Stimulated activated CD4-positive, alpha-beta T cell treated with anti-CD3 and anti-CD28 coated beads, TNF-alpha, amount 100 ng/mL, for 4 hours (primary cell): ENCODE data around the gene STAT5A.
"Not testable (repeated sequence)": the region's sequence is repeated elsewhere in the genome, so short reads cannot be mapped to it uniquely, and the experiment has no call there.

ENCODE experiments used
- DNase-seq, 3 experiments: peaks; one replicate each; pipeline ENCODE4 v3.0.0-alpha.2; 2020; ENCODE audit warnings: low read depth in 3 of 3

Gene STAT5A

GRCh38 chr17:42285346-42286050 lies 2.8 kb upstream of the STAT5A start:
- DNase-seq = no peak

GRCh38 chr17:42286411-42287221 lies 1.7 kb upstream of the STAT5A start:
- no peak for DNase-seq

GRCh38 chr17:42287305-42287976 lies 857 bp upstream of the STAT5A start:
- DNase-seq = peak in 2 of 3 experiments; percentile 24 to 35

GRCh38 chr17:42288803-42289610 lies 709 bp downstream of the STAT5A start:
- peak; percentile 53 to 63 (median 60) for DNase-seq

- DNase-seq = peak; percentile 54 to 78 (median 75)
Observed at GRCh38 chr17:42289611-42290181, 1.4 kb downstream of the STAT5A start.

- DNase-seq = no peak
Observed at GRCh38 chr17:42290577-42290976, 2.3 kb downstream of the STAT5A start.

- DNase-seq = no peak
Observed at GRCh38 chr17:42291129-42291528, 2.8 kb downstream of the STAT5A start.

- no peak for DNase-seq
Observed at GRCh38 chr17:42294469-42295398, 6.4 kb downstream of the STAT5A start.

- no peak for DNase-seq
Observed at GRCh38 chr17:42296012-42296411, 7.7 kb downstream of the STAT5A start.

GRCh38 chr17:42297775-42298174 lies 9.5 kb downstream of the STAT5A start:
- DNase-seq = not testable (repeated sequence)

GRCh38 chr17:42299361-42299760 lies 11.1 kb downstream of the STAT5A start:
- not testable (repeated sequence) for DNase-seq

GRCh38 chr17:42299913-42300312 lies 11.6 kb downstream of the STAT5A start:
- DNase-seq = not testable (repeated sequence)

GRCh38 chr17:42301022-42301421 lies 12.7 kb downstream of the STAT5A start:
- no peak for DNase-seq

- DNase-seq = no peak
Observed at GRCh38 chr17:42303694-42304093, 15.4 kb downstream of the STAT5A start.

- DNase-seq = no peak
Observed at GRCh38 chr17:42304187-42305030, 16.1 kb downstream of the STAT5A start.

- not testable (repeated sequence) for DNase-seq
Observed at GRCh38 chr17:42305031-42305330, 16.7 kb downstream of the STAT5A start.

GRCh38 chr17:42305543-42306384 lies 17.5 kb downstream of the STAT5A start:
- DNase-seq = no peak

- no peak for DNase-seq
Observed at GRCh38 chr17:42306385-42306667, 18.0 kb downstream of the STAT5A start.
